Muscle of leg (tissue), 11 donors: ENCODE measurements around the gene GALNT9. TPM values are rescaled to one million over a fixed set of nuclear protein-coding genes. Genes with fewer than 3 reads are reported as not detected.

Source experiments
- DNase-seq: peaks from one replicate; pipeline ENCODE4 v3.0.0; 2013
- H3K27ac ChIP-seq: one replicate; pipeline ENCODE4 v1.5.1; 2013; ENCODE audit warnings: mild to moderate bottlenecking, low read length, control low read depth
- H3K27me3 ChIP-seq: one replicate; pipeline ENCODE4 v1.6.1; 2013; ENCODE audit warnings: low read length; ENCODE audit not compliant: control insufficient read depth, insufficient read depth
- H3K36me3 ChIP-seq: one replicate; pipeline ENCODE4 v1.6.1; 2013; ENCODE audit warnings: low read length; ENCODE audit not compliant: control insufficient read depth, insufficient read depth
- H3K4me1 ChIP-seq: one replicate; pipeline ENCODE4 v1.6.1; 2013; ENCODE audit warnings: low read length; ENCODE audit not compliant: control insufficient read depth, insufficient read depth
- H3K4me3 ChIP-seq: one replicate; pipeline ENCODE4 v1.5.1; 2013; ENCODE audit warnings: low read length, control low read depth
- H3K9me3 ChIP-seq: replicated peaks from 2 replicates; pipeline ENCODE4 v1.6.1; 2013; ENCODE audit warnings: low read depth, low read length; ENCODE audit not compliant: control insufficient read depth
- WGBS: methylation state at CpG from one replicate; pipeline ENCODE4 v1.1.5; 2013; ENCODE audit warnings: missing lambda C conversion rate; ENCODE audit not compliant: insufficient coverage; 5-methylcytosine and 5-hydroxymethylcytosine counted together
- polyA plus RNA-seq, 8 donors: library from polyadenylated mRNA; unstranded; fragments of 120-200 nt; gene quantifications; one replicate each; pipeline versions ENCODE4 v1.2.1 to v1.2.3, GENCODE V29; 2013; ENCODE audit warnings: inconsistent platforms in 1 of 8, low replicate concordance in 1 of 8; ENCODE audit not compliant: insufficient read length in 8 of 8, insufficient read depth in 1 of 8
- total RNA-seq: library from RNA; stranded (reverse); fragments of 120-200 nt; gene quantifications from one replicate; pipeline ENCODE4 v1.2.4, GENCODE V29; 2013

GALNT9 gene
- total and polyA plus RNA-seq, 9 donors, result 0.91 to 3.0 (median 2.0) TPM

- Histone ChIP-seq H3K27ac (no peak overlapping the region), H3K4me3 (no peak overlapping the region), H3K9me3 (no peaks in the 10 kb centered on the region), H3K27me3 (peaks cover 26% of the 10 kb centered on the region), H3K4me1 (peaks cover 13% of the 10 kb centered on the region), H3K36me3 (peaks cover 9% of the 10 kb centered on the region)
- WGBS, result 79% methylated on average over 14 of the region's 15 CpGs
- no peak for DNase-seq
These were observed 168.8 kb downstream of the GALNT9 start for GRCh38 chr12:132160601-132161035.

GRCh38 chr12:132160016-132160415 lies 169.4 kb downstream of the GALNT9 start:
- WGBS, result 68% methylated on average over 16 of the region's 16 CpGs
- peaks cover 26% of the 10 kb centered on the region for H3K27me3 ChIP-seq
- H3K36me3 ChIP-seq, result peaks cover 9% of the 10 kb centered on the region
- no peaks in the 10 kb centered on the region for H3K9me3 ChIP-seq
- H3K27ac ChIP-seq, result no peak overlapping the region
- DNase-seq, result no peak
- H3K4me1 ChIP-seq, result peaks cover 13% of the 10 kb centered on the region
- no peak overlapping the region for H3K4me3 ChIP-seq

DNA sequence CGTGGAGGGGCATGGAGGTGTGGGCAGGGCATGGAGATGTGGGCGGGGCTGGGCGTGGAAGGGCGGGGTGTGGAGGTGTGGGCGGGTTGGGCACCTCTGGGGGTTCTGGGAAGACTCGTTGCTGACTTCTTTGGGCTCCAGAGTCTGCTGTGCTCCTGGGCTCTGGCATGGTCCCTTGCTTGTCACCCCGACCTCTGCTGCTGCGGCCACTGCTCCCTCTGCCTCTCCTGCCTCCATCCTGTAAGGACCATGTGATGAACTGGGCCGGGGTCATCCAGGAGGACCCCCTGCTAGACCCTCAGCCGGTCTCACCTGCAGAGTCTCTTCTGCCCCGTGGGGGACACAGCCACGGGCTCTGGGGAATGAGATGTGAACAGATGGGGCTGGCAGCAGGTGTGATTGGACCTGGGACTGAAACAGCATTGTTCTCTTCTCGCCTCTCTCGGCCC lies 169.8 kb downstream of the GALNT9 start:
- 71% methylated on average over 8 of the region's 14 CpGs for WGBS
- Histone ChIP-seq H3K4me3 (no peak overlapping the region), H3K36me3 (peaks cover 9% of the 10 kb centered on the region), H3K27ac (no peak overlapping the region), H3K9me3 (no peaks in the 10 kb centered on the region), H3K4me1 (peaks cover 13% of the 10 kb centered on the region), H3K27me3 (peaks cover 28% of the 10 kb centered on the region)
- no peak for DNase-seq

GRCh38 chr12:132158677-132159554 lies 170.5 kb downstream of the GALNT9 start:
- Histone ChIP-seq H3K27me3 (peaks cover 28% of the 10 kb centered on the region), H3K36me3 (peaks cover 9% of the 10 kb centered on the region), H3K4me3 (no peak overlapping the region), H3K4me1 (peaks cover 16% of the 10 kb centered on the region), H3K27ac (no peak overlapping the region), H3K9me3 (no peaks in the 10 kb centered on the region)
- no peak for DNase-seq
- 84% methylated on average over 34 of the region's 37 CpGs for WGBS

DNA sequence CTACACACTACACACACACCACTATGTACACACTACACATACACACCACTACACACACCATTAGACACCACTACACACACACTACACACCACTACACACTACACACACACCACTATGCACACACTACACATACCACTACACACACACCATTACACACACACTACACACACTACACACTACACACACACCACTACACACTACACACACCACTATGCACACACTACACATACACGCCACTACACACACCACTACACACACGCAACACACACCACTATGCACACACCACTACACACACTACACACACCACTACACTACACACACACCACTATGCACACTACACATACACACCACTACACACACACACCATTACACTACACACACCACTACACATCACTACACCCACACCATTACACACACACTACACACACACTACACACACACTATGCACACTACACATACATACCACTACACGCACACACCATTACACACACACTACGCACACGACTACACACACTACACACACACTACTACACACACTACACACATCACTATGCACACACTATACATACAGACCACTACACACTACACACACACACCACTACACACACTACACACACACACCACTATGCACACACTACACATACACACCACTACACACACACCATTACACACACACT lies 171.5 kb downstream of the GALNT9 start:
- peaks cover 19% of the 10 kb centered on the region for H3K27me3 ChIP-seq
- H3K4me3 ChIP-seq, result no peak overlapping the region
- no peaks in the 10 kb centered on the region for H3K9me3 ChIP-seq
- H3K27ac ChIP-seq, result no peak overlapping the region
- no peak for DNase-seq
- H3K4me1 ChIP-seq, result peaks cover 13% of the 10 kb centered on the region
- 93% methylated on average over 3 of the region's 5 CpGs for WGBS
- H3K36me3 ChIP-seq, result peaks cover 11% of the 10 kb centered on the region

DNA sequence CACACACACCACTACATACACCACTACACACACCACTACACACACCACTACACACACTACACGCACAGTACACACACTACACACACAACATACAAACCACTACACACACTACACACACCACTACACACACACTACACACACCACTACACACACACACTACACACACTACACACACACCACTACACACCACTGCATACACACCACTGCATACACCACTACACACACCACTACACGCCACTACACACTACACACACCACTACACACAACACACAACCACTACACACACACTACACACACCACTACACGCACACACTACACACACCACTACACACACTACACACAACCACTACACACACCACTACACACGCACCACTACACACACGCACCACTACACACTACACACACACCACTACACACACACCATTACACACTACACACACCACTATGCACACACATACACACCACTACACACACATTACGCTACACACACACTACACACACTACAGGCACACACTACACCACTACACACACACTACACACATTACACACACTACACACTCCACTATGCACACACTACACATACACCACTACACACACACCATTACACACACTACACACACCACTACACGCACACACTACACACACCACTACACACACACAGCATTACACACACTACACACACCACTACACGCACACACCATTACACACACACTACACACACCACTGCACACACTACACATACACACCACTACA lies 172.6 kb downstream of the GALNT9 start:
- peaks cover 19% of the 10 kb centered on the region for H3K36me3 ChIP-seq
- peaks cover 10% of the 10 kb centered on the region for H3K27me3 ChIP-seq
- 82% methylated on average over 5 of the region's 8 CpGs for WGBS

GRCh38 chr12:132155771-132156572 lies 173.4 kb downstream of the GALNT9 start:
- WGBS, result 99% methylated on average over 9 of the region's 10 CpGs
- no peak for DNase-seq
- H3K9me3 ChIP-seq, result no peaks in the 10 kb centered on the region

More for the DNA sequence above, 172.6 kb downstream of the GALNT9 start:
- Histone ChIP-seq H3K9me3 (no peaks in the 10 kb centered on the region), H3K27ac (no peak overlapping the region), H3K4me3 (no peak overlapping the region), H3K4me1 (peaks cover 5% of the 10 kb centered on the region)
- no peak for DNase-seq

GRCh38 chr12:132154941-132155770 lies 174.2 kb downstream of the GALNT9 start:
- H3K27me3 ChIP-seq, result peaks cover 9% of the 10 kb centered on the region
- WGBS, result 62% methylated on average over 31 of the region's 51 CpGs

More at GRCh38 chr12:132155771-132156572, 173.4 kb downstream of the GALNT9 start:
- H3K36me3 ChIP-seq, result peaks cover 27% of the 10 kb centered on the region
- no peak overlapping the region for H3K4me3 ChIP-seq
- H3K4me1 ChIP-seq, result peaks cover 5% of the 10 kb centered on the region
- H3K27me3 ChIP-seq, result peaks cover 9% of the 10 kb centered on the region
- no peak overlapping the region for H3K27ac ChIP-seq

DNA sequence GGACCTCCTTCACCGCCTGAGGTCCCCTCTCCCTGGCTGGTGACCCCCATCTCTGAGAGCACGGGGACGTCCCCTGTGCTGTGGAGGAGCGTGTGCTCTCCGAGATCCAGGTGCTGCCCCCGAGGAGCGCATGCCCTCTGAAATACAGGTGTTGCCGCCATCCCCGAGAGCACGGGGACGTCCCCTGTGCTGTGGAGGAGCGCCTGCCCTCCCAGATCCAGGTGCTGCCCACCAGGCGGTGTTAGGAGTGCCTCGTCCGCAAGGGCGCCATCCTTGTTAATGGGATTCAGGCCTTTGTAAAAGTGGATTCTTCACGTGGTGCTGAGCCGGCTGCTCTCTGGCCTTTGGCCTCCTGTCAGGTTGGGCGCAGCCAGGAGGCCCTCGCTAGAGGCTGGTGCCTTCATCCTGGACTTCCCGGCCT lies 175.0 kb downstream of the GALNT9 start:
- H3K36me3 ChIP-seq, result peaks cover 28% of the 10 kb centered on the region
- no peak overlapping the region for H3K27ac ChIP-seq
- H3K4me1 ChIP-seq, result peaks cover 5% of the 10 kb centered on the region
- no peak for DNase-seq
- 52% methylated on average over 20 of the region's 21 CpGs for WGBS
- H3K9me3 ChIP-seq, result no peaks in the 10 kb centered on the region
- H3K4me3 ChIP-seq, result no peak overlapping the region
- H3K27me3 ChIP-seq, result peaks cover 4% of the 10 kb centered on the region

More at GRCh38 chr12:132154941-132155770, 174.2 kb downstream of the GALNT9 start:
- H3K36me3 ChIP-seq, result peaks cover 28% of the 10 kb centered on the region
- no peak for DNase-seq
- no peak overlapping the region for H3K4me3 ChIP-seq
- H3K27ac ChIP-seq, result no peak overlapping the region
- H3K4me1 ChIP-seq, result peaks cover 5% of the 10 kb centered on the region
- no peaks in the 10 kb centered on the region for H3K9me3 ChIP-seq
